ENCODE data around the gene DAAM1. TPM values are rescaled to one million over a fixed set of nuclear protein-coding genes. Genes with fewer than 3 reads are reported as not detected.

The DAAM1 gene
- total RNA-seq, 1 experiment from 2014 or later: 13.3 TPM

DNA sequence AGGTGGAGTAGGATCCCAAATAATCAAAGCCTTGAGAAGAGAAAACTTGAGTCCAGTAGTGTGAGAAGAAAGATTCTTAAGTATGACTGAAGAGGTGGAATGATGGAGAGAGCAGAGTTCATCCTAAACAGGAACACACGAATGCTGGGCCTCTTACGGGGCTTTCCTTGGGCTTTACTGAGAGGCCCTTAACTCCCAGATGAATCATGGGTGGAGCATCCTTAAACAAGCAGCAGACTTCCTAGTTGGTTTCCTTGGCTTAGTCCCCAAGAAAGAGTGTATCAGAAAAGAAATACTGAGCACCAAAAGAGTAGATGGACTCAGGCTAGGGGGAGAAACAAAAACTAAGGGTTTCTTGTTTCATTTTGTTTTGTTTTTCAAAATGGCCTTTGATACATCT, 144.3 kb downstream of the DAAM1 start:
- Histone ChIP-seq H3K27me3 (ENCODE audit: control insufficient read depth, insufficient read depth, low read length) (no peaks in the 10 kb centered on the region), H3K27ac (ENCODE audit: low read length) (no peak overlapping the region), H3K4me3 (ENCODE audit: low read depth in 2 of 2, low read length in 2 of 2) (no peak overlapping the region), H3K36me3 (ENCODE audit: control insufficient read depth, insufficient read depth, low read length) (no peaks in the 10 kb centered on the region), H3K4me1 (ENCODE audit: control insufficient read depth, insufficient read depth, low read length) (no peaks in the 10 kb centered on the region), H3K9me3 (ENCODE audit: control insufficient read depth, insufficient read depth, low read depth, low read length) (no peaks in the 10 kb centered on the region)
- BruUV-seq (replicated peaks): no TSS peak
- TF ChIP-seq, protein P1, sequence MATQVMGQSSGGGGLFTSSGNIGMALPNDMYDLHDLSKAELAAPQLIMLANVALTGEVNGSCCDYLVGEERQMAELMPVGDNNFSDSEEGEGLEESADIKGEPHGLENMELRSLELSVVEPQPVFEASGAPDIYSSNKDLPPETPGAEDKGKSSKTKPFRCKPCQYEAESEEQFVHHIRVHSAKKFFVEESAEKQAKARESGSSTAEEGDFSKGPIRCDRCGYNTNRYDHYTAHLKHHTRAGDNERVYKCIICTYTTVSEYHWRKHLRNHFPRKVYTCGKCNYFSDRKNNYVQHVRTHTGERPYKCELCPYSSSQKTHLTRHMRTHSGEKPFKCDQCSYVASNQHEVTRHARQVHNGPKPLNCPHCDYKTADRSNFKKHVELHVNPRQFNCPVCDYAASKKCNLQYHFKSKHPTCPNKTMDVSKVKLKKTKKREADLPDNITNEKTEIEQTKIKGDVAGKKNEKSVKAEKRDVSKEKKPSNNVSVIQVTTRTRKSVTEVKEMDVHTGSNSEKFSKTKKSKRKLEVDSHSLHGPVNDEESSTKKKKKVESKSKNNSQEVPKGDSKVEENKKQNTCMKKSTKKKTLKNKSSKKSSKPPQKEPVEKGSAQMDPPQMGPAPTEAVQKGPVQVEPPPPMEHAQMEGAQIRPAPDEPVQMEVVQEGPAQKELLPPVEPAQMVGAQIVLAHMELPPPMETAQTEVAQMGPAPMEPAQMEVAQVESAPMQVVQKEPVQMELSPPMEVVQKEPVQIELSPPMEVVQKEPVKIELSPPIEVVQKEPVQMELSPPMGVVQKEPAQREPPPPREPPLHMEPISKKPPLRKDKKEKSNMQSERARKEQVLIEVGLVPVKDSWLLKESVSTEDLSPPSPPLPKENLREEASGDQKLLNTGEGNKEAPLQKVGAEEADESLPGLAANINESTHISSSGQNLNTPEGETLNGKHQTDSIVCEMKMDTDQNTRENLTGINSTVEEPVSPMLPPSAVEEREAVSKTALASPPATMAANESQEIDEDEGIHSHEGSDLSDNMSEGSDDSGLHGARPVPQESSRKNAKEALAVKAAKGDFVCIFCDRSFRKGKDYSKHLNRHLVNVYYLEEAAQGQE (IDR thresholded peaks at IDR 0.05; ENCODE audit: insufficient read depth in 1 of 2, low read depth in 2 of 2, low read length in 1 of 2): no peak
- TF ChIP-seq TCF7L2 (IDR thresholded peaks at IDR 0.05; ENCODE audit: low read depth, low read length) (no peak), CTCF (IDR thresholded peaks at IDR 0.05) (no peak), POLR2AphosphoS5 (IDR thresholded peaks at IDR 0.05; ENCODE audit: low read depth, low read length) (no peak), SIN3A (IDR thresholded peaks at IDR 0.05; ENCODE audit: borderline replicate concordance, insufficient read depth, low read depth, low read length) (no peak)
- POLR2A ChIA-PET: no interaction called here
- in situ Hi-C loops (cut with HindIII; ENCODE audit: low pct_unique_long_range_greater_than_20kb, low sequenced_read_pairs) (no loop called here), intact Hi-C loops (cut with micrococcal nuclease; ENCODE audit: unreplicated experiment) (no loop called here)
- CTCF ChIA-PET: no interaction called here
- DNase-seq (ENCODE audit: low read depth, low spot score) (no peak), ATAC-seq (no peak)

- BruUV-seq (replicated peaks): no TSS peak
- Histone ChIP-seq H3K27ac (ENCODE audit: low read length) (no peak overlapping the region), H3K36me3 (ENCODE audit: control insufficient read depth, insufficient read depth, low read length) (no peaks in the 10 kb centered on the region), H3K9me3 (ENCODE audit: control insufficient read depth, insufficient read depth, low read depth, low read length) (no peaks in the 10 kb centered on the region), H3K27me3 (ENCODE audit: control insufficient read depth, insufficient read depth, low read length) (no peaks in the 10 kb centered on the region), H3K4me3 (ENCODE audit: low read depth in 2 of 2, low read length in 2 of 2) (no peak overlapping the region), H3K4me1 (ENCODE audit: control insufficient read depth, insufficient read depth, low read length) (no peaks in the 10 kb centered on the region)
- TF ChIP-seq, protein P1 (IDR thresholded peaks at IDR 0.05; ENCODE audit: insufficient read depth in 1 of 2, low read depth in 2 of 2, low read length in 1 of 2): no peak
- no peak for TF ChIP-seq SIN3A (IDR thresholded peaks at IDR 0.05; ENCODE audit: borderline replicate concordance, insufficient read depth, low read depth, low read length)
- no peak for TF ChIP-seq CTCF (IDR thresholded peaks at IDR 0.05)
- TF ChIP-seq POLR2AphosphoS5 (IDR thresholded peaks at IDR 0.05; ENCODE audit: low read depth, low read length): no peak
- TF ChIP-seq TCF7L2 (IDR thresholded peaks at IDR 0.05; ENCODE audit: low read depth, low read length): no peak
- ChIA-PET CTCF (no interaction called here), POLR2A (no interaction called here)
- ATAC-seq (no peak), DNase-seq (ENCODE audit: low read depth, low spot score) (no peak)
- intact Hi-C loops (cut with micrococcal nuclease; ENCODE audit: unreplicated experiment): no loop called here
- in situ Hi-C loops (cut with HindIII; ENCODE audit: low pct_unique_long_range_greater_than_20kb, low sequenced_read_pairs): no loop called here
Observed at GRCh38 chr14:59333235-59333634, 144.8 kb downstream of the DAAM1 start.

All from Panc1 (cell line).